Measurements from ENCODE around the gene PRRT2. TPM values are rescaled to one million over a fixed set of nuclear protein-coding genes. Genes with fewer than 3 reads are reported as not detected.
"Not testable (repeated sequence)": the region's sequence is repeated elsewhere in the genome, so short reads cannot be mapped to it uniquely, and the experiment has no call there.

PRRT2 gene
- total and polyA plus RNA-seq, 4 donors = 24.4 to 244 (median 126) TPM

DNA sequence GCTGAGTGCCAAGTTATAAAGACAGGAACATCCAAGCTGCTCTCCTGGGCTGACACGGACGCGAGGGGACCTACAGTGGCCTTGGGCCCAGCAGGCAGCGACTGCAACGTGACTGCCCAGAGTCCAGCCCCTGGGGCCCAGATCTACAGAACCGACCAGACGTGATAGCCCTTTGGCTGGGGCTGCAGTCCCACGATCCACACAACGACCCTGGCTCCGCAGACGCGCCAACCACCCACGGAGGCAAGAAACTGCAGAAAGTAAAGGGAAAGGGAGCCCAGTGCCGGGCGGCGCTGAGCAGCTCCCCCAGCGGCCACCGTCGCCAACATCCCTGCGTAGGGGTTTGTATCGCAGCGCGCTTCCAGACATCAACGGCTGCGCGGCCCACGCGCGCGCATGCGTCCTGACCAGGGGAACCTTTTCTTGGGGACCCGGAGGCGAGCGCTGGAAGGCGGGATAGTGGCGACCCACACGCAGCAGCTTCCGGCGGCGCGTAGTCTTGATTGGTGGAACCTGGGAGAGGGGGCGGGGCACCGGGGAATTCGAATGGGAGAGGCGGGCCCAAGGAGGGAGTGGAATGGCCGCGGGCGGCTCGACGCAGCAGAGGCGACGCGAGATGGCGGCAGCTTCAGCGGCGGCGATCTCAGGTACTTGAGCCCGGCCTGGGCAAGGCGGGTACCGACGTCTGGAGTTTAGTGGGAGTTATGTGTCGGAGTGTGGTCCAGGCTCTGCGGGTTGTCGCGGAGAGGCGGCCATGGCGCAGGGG lies 21.6 kb upstream of the PRRT2 start, which contains the start of gene KIF22:
Gene KIF22 (plus strand): TSS at position 569 of the 766 bp plus-strand sequence. CDS start 9 bp downstream, at position 578.
- peak within 1 kb of the TSS; percentile 94 for H3K27ac ChIP-seq (ENCODE audit: low read depth, low read length)

DNA sequence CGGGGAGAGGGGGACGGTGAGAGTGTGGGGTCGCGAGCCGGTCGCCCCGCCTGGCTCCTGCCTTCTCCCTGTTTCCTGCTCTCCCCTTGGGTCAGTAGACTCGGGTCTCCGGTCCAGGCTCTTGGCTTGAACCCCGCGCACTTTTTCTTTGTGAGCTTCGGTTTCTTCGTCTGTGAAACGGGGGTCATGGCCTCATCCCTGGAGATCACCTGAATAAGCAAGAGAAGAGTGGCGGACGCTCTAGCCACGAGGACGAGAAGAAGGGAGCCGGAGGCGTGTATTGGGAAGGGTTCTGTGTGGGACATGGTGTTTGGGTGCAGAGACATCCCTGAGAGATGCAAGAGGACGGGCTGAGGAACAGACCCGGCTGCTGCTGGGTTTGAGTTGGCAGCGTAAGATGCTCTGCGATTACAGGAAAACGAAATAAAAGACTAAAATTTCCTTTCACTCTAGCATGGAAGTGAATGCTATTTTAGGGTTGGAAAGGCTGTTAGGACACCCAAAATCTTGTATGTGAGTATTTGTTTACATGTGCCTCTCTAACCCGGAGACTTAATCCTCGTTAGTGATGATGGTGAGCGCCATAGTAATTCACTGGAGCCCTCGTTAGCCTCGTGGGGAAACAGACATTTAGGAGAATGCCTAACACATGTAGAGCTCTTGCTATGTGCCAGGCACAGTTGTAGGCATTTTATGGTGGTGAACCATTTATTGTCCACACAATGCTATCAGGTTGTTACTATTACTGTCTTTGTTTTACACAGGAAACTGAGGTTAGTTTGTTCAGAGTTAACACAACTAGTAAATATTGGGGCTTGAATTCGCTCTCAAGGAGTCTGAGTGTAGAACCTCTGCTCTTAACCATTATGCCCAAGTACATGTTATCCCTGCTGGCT lies 20.8 kb upstream of the PRRT2 start:
- no peak for DNase-seq (ENCODE audit: low read depth in 4 of 6, low spot score in 6 of 6)
- H3K4me3 ChIP-seq (ENCODE audit: low read depth, low read length) = peak overlapping the region; percentile 61
- H3K36me3 ChIP-seq (ENCODE audit: control insufficient read depth, insufficient read depth, low read length) = no peaks in the 10 kb centered on the region
- peak overlapping the region; percentile 11 for H3K27ac ChIP-seq (ENCODE audit: low read depth, low read length)
- no peaks in the 10 kb centered on the region for H3K9me3 ChIP-seq (ENCODE audit: control insufficient read depth, insufficient read depth, low read length)
- H3K27me3 ChIP-seq (ENCODE audit: control insufficient read depth, insufficient read depth, low read length) = no peaks in the 10 kb centered on the region
- peaks cover 18% of the 10 kb centered on the region for H3K4me1 ChIP-seq (ENCODE audit: control insufficient read depth, insufficient read depth, low read length)
- 0% methylated on average over 22 of the region's 31 CpGs for WGBS (ENCODE audit: insufficient coverage)

More for the DNA sequence above, 21.6 kb upstream of the PRRT2 start, which contains the start of gene KIF22:
- H3K4me1 ChIP-seq (ENCODE audit: control insufficient read depth, insufficient read depth, low read length) = peaks cover 22% of the 10 kb centered on the region
- peak within 1 kb of the TSS; percentile 61 for H3K4me3 ChIP-seq (ENCODE audit: low read depth, low read length)
- H3K27me3 ChIP-seq (ENCODE audit: control insufficient read depth, insufficient read depth, low read length) = no peaks in the 10 kb centered on the region
- no peaks in the 10 kb centered on the region for H3K36me3 ChIP-seq (ENCODE audit: control insufficient read depth, insufficient read depth, low read length)
- under 1% methylated on average over 67 of the region's 67 CpGs for WGBS (ENCODE audit: insufficient coverage)
- peak in 5 of 6 donors; percentile 98 to 100 (median 98) for DNase-seq (ENCODE audit: low read depth in 4 of 6, low spot score in 6 of 6)
- H3K9me3 ChIP-seq (ENCODE audit: control insufficient read depth, insufficient read depth, low read length) = no peaks in the 10 kb centered on the region

DNA sequence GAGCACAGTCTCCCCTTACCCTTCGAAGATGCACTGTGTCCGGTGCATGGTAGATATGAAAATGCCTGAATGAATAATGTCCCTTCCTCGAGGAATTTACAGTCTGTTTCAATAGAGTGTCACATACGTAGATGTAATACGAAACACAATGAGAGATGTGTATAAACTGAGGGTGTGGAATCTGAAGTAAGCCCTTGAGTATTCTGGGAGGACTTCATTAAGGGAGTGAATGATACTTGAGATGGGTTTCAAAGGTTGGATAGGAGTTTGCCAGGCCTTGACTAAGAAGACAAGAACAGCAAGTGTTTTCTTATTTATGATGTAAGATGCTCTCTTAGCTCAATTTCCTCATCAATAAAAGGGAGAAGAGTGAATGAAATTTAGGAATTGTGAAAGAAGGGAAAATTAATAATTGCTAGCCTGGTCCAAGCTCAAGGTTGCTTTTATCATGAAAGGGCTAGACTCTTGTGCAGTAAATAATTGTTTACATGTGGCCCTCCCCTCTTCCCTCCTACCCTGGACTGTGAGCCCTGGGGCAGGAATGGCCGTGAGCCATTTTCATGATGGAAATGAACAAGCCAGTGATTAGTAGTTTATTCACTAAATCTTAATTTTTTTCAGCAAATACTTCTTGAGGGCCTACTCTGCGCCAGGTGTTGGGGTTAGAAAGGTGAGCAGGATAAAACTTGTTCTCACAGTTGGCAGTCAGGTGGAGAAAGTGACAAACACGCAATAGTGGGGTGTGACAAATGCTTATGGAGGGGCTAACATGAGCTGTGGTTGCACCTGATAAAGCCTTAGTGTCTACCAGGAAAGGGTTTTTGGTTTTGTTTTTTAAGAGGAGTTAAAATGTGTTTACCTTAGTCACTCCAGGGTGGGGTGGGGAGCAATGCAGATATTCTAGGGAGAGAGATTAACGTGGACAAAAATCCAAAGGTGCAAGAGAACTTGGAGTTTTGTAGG lies 19.9 kb upstream of the PRRT2 start:
- Histone ChIP-seq H3K9me3 (ENCODE audit: control insufficient read depth, insufficient read depth, low read length) (no peaks in the 10 kb centered on the region), H3K27me3 (ENCODE audit: control insufficient read depth, insufficient read depth, low read length) (no peaks in the 10 kb centered on the region), H3K36me3 (ENCODE audit: control insufficient read depth, insufficient read depth, low read length) (peaks cover 7% of the 10 kb centered on the region), H3K4me1 (ENCODE audit: control insufficient read depth, insufficient read depth, low read length) (peaks cover 18% of the 10 kb centered on the region), H3K4me3 (ENCODE audit: low read depth, low read length) (no peak overlapping the region), H3K27ac (ENCODE audit: low read depth, low read length) (no peak overlapping the region)
- WGBS (ENCODE audit: insufficient coverage) = 83% methylated on average over 5 of the region's 9 CpGs
- no peak for DNase-seq (ENCODE audit: low read depth in 4 of 6, low spot score in 6 of 6)

DNA sequence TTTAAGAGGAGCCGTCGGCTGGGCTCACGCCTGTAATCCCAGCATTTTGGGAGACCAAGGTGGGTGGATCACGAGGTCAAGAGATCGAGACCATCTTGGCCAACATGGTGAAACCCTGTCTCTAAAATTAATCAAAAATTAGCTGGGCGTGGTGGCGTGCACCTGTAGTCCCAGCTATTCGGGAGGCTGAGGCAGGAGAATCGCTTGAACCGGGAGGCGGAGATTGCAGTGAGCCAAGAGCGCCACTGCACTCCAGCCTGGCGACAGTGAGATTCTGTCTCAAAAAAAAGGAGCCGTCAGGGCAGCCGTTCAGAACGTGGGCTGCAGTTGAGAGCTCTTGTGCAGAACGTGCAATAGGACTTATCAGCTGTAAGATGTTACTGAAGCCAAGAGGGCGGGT lies 18.8 kb upstream of the PRRT2 start:
- H3K9me3 ChIP-seq (ENCODE audit: control insufficient read depth, insufficient read depth, low read length); H3K27me3 ChIP-seq (ENCODE audit: control insufficient read depth, insufficient read depth, low read length); DNase-seq (ENCODE audit: low read depth in 4 of 6, low spot score in 6 of 6); H3K27ac ChIP-seq (ENCODE audit: low read depth, low read length); H3K4me3 ChIP-seq (ENCODE audit: low read depth, low read length): not testable (repeated sequence)
- Histone ChIP-seq H3K36me3 (ENCODE audit: control insufficient read depth, insufficient read depth, low read length) (peaks cover 13% of the 10 kb centered on the region), H3K4me1 (ENCODE audit: control insufficient read depth, insufficient read depth, low read length) (peaks cover 18% of the 10 kb centered on the region)
- WGBS (ENCODE audit: insufficient coverage) = 91% methylated on average over 18 of the region's 18 CpGs

DNA sequence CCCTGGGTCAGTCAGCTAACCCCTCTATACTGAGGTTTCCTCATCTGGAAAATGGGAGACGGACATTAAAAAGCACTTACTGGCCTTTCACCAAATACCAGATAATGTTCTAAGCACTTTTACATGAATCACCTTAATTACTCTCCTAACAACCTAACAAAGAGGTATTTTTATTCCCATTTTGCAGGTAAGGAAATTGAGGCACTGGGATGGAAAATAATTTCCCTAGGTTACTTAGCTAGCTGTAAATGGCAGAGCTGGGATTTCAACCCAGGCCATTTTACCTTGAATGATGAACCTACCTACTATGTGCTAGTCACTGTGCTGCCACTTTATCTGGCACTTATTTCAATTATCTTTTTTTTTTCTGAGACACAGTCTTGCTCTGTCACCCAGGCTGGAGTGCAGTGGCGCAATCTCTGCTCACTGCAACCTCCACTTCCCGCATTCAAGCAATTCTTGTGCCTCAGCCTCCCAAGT lies 17.7 kb upstream of the PRRT2 start:
- DNase-seq (ENCODE audit: low read depth in 4 of 6, low spot score in 6 of 6) = no peak
- no peaks in the 10 kb centered on the region for H3K9me3 ChIP-seq (ENCODE audit: control insufficient read depth, insufficient read depth, low read length)
- H3K27ac ChIP-seq (ENCODE audit: low read depth, low read length) = no peak overlapping the region
- no peak overlapping the region for H3K4me3 ChIP-seq (ENCODE audit: low read depth, low read length)
- H3K27me3 ChIP-seq (ENCODE audit: control insufficient read depth, insufficient read depth, low read length) = no peaks in the 10 kb centered on the region
- H3K36me3 ChIP-seq (ENCODE audit: control insufficient read depth, insufficient read depth, low read length) = peaks cover 24% of the 10 kb centered on the region
- H3K4me1 ChIP-seq (ENCODE audit: control insufficient read depth, insufficient read depth, low read length) = peaks cover 18% of the 10 kb centered on the region
- 100% methylated on average over 1 of the region's 3 CpGs for WGBS (ENCODE audit: insufficient coverage)

DNA sequence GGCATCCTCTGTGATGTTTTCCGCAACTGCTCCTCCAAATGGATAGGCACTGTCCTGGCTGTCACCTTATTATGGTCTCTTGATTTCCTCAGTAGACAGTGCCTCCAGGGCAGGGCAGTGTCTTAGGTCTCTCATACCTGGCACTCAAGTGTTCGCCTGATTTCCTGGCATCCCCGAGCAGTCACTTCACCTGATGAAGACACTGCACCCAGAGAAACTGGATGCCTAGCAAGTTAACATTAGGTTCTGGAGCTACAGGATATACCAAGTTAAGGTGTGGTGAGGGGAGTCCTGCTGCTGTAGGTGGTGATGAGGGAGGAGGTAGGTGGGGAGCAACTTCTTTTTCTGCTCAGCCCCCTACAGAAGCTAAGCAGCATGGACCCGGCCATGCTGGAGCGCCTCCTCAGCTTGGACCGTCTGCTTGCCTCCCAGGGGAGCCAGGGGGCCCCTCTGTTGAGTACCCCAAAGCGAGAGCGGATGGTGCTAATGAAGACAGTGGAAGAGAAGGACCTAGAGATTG lies 9.5 kb upstream of the PRRT2 start:
- no peak overlapping the region for H3K4me3 ChIP-seq (ENCODE audit: low read depth, low read length)
- WGBS (ENCODE audit: insufficient coverage) = 95% methylated on average over 6 of the region's 8 CpGs
- DNase-seq (ENCODE audit: low read depth in 4 of 6, low spot score in 6 of 6) = no peak
- no peak overlapping the region for H3K27ac ChIP-seq (ENCODE audit: low read depth, low read length)
- peaks cover 55% of the 10 kb centered on the region for H3K36me3 ChIP-seq (ENCODE audit: control insufficient read depth, insufficient read depth, low read length)
- no peaks in the 10 kb centered on the region for H3K9me3 ChIP-seq (ENCODE audit: control insufficient read depth, insufficient read depth, low read length)
- no peaks in the 10 kb centered on the region for H3K27me3 ChIP-seq (ENCODE audit: control insufficient read depth, insufficient read depth, low read length)
- peaks cover 11% of the 10 kb centered on the region for H3K4me1 ChIP-seq (ENCODE audit: control insufficient read depth, insufficient read depth, low read length)

DNA sequence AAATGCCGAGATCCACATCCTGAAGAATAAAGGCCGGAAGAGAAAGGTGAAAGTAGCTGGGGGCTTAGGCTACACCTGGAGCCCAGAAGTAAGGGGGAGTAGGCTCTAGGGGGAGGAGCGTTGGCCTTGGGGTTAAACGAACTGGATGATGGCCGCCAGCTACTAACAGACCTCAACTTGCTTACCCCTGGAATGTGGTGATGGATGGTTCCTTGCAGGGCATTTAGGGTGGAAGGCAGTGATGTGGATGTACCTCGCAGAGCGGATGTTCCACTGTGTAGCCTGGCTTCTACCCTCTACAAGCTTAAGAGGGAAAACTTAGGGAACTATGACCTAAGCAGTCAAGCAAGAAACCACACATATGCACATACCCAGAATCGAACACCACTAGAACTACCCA lies 8.0 kb upstream of the PRRT2 start:
- H3K4me3 ChIP-seq (ENCODE audit: low read depth, low read length) = no peak overlapping the region
- no peaks in the 10 kb centered on the region for H3K9me3 ChIP-seq (ENCODE audit: control insufficient read depth, insufficient read depth, low read length)
- DNase-seq (ENCODE audit: low read depth in 4 of 6, low spot score in 6 of 6) = no peak
- no CpG with 5 or more reads among the region's 8 CpGs for WGBS (ENCODE audit: insufficient coverage)
- H3K4me1 ChIP-seq (ENCODE audit: control insufficient read depth, insufficient read depth, low read length) = peaks cover 26% of the 10 kb centered on the region
- no peaks in the 10 kb centered on the region for H3K27me3 ChIP-seq (ENCODE audit: control insufficient read depth, insufficient read depth, low read length)
- peak overlapping the region; percentile 97 for H3K27ac ChIP-seq (ENCODE audit: low read depth, low read length)
- H3K36me3 ChIP-seq (ENCODE audit: control insufficient read depth, insufficient read depth, low read length) = peaks cover 59% of the 10 kb centered on the region

DNA sequence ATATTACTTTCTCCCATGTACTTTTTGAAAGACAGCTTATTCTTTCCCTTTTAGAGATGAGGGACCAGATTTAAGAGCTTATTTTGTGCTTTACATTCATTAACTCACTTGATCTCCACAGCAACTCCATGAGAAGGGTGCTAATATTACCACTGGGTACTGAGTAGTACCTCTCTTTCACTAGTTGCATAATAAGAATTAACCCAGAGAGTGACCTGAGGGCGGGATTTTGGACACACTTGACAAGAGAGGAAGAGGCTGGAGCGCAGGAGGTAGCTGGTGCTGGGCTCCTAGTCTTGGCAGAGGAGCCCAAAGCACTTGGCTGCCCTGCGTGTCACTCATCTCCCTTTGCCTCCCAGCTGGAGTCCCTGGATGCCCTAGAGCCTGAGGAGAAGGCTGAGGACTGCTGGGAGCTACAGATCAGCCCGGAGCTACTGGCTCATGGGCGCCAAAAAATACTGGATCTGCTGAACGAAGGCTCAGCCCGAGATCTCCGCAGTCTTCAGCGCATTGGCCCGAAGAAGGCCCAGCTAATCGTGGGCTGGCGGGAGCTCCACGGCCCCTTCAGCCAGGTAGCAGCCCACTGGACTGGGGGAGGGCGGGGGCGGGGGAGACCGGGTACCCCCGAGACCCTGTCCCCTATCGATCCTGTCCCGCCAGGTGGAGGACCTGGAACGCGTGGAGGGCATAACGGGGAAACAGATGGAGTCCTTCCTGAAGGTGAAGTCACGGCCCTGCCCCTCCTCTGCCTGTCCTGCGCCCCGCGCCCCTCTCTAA lies 7.3 kb upstream of the PRRT2 start:
- Histone ChIP-seq H3K36me3 (ENCODE audit: control insufficient read depth, insufficient read depth, low read length) (peaks cover 59% of the 10 kb centered on the region), H3K27me3 (ENCODE audit: control insufficient read depth, insufficient read depth, low read length) (no peaks in the 10 kb centered on the region), H3K27ac (ENCODE audit: low read depth, low read length) (peak overlapping the region; percentile 97), H3K9me3 (ENCODE audit: control insufficient read depth, insufficient read depth, low read length) (no peaks in the 10 kb centered on the region), H3K4me3 (ENCODE audit: low read depth, low read length) (peak overlapping the region; percentile 91), H3K4me1 (ENCODE audit: control insufficient read depth, insufficient read depth, low read length) (peaks cover 32% of the 10 kb centered on the region)
- WGBS (ENCODE audit: insufficient coverage) = 13% methylated on average over 26 of the region's 26 CpGs
- peak in 1 of 6 donors; percentile 55 for DNase-seq (ENCODE audit: low read depth in 4 of 6, low spot score in 6 of 6)

Measured in spinal cord (tissue), 10 donors.